HG02642 (cell line): Measurements from ENCODE around the gene GCN1.

ENCODE experiments used
- ATAC-seq: cut with Tn5 transposase; IDR thresholded peaks from one replicate; pipeline ENCODE4 v1.9.1; 2021; ENCODE audit warnings: mild to moderate bottlenecking; ENCODE audit not compliant: unreplicated experiment, poor library complexity

The GCN1 gene

DNA sequence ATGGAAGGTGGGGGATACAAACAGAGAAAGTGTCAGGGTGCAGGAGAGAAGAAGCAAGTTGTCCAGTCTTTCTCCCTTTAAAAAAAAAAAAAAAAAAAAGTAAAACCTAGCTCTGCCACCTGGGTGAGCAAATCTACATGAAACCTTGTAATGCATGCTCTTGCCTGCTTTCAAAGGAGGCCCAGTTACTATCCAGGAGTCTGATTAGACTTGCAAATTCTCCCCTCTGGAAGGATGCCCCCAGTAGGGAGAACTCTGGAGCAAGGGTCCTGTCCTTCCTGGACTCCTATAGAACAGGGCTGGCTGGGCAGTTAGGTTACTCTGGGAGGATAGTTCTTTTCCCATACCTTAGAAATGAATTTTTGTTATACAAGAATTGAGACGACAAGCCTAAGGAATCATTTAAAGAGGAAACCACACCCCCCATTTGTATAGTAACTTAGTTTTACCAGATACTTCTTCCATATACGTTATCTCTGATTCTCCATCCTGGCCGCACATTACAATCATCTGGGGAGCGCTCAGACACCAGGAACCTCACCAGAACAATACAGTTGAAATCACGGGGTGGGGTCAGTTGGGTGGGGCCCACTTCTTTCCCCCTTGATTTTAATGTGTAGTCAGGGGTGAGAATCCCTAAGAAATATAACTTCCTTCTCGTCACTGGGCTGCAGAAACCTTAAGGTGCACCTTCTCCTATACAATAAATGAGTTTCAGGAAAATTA is 108.4 kb downstream of the GCN1 start:
- no peak for ATAC-seq

- ATAC-seq = no peak
Measured at GRCh38 chr12:120081641-120082040, 112.9 kb downstream of the GCN1 start.

DNA sequence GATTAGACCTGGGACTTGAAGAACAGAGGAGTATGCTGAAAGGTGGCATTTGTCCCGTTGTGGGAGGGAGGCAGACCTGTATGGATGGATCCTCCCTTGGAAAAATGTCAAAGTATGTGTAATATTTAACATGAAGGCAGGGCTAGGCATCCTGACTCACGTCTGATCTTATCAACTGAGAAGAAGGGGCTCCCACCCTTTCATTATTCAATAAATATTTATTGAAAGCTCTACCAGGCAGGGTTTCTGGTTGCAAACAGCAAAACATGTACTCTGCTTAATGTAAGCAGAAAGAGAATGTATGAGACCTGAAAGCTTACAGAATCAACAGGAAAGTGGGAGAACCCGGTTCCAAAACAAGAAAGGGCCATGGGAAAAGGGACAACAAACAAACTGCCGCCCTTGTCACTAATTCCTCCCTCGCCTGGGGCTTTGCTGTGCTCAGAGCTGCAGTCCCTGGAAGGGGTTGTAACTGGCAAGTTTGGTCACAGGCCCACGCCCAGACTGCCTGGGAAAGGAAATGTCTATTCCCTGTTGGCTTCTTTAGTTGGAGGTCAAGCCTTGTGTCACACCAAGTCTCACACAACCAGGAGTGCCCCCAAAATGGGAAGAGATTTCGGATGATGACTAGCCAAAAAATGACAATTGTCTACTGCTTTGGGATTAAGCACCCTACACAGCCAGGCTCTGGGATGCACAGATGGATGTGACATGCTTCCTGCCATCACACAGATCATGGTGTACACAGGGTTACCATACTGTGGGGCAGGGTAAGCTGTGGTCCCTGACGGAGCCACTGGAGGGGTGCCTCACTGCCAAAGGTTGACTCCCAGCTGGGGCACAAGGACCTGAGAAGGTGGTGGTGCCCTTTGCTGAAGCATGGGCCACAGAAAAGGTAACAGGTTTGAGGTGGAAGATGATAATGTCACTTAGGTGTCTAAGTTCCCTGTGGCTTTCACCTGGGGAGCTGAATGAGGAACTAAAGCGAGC is 114.8 kb downstream of the GCN1 start:
- no peak for ATAC-seq

DNA sequence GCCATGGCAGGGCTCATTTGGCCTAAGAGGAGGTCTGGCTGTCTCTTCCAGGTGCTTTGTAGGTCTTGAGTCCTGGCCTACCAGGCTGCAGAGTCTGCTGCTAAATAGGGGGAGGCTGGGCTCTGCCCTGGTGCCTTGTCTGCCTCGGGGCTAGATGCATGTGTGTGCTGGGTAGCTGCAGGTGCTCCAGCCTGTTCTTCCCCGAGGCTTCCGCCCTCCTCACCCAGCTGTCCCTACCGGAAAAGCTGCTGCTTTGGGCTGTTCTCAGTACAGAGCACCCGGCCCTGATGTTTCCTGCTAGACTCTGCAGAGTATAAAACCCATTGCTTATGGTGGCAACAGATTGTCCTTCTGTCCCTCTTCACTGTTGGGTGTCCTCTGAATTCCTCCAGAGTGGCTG is 115.6 kb downstream of the GCN1 start:
- no peak for ATAC-seq

DNA sequence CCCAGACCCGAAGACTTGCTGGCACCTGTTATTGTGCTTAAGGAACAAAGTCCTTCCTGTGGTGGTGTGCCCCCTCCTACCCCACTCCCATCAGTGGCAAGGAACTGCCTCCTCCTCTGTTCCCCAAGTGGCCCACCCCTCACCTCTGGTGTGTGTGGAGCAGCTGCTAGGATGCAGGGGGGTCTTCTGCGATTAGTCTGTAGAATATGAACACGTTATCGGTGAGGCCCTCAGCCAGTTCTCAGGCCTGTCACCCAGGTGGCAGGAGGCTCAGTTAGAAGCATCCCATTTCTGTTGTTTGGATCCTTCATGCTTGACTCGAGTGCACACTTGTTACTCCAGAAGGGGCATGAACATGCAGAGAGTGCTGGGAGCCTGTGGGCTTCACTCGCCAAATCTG is 117.3 kb downstream of the GCN1 start:
- ATAC-seq = no peak
